H1 (cell line): ENCODE data around the gene GNG7. TPM values are rescaled to one million over a fixed set of nuclear protein-coding genes. Genes with fewer than 3 reads are reported as not detected.

Experiments
- CTCF ChIA-PET: fragments of 300-600 bp; sonication (Branson Sonifier 250); formaldehyde crosslinking; loops from one replicate; lab custom pipeline; 2021; ENCODE audit not compliant: partially characterized antibody; lab: Charles Lee
- POLR2A ChIA-PET: fragments of 300-600 bp; sonication (Branson Sonifier 250); formaldehyde crosslinking; loops from one replicate; lab custom pipeline; 2021; ENCODE audit warnings: inconsistent platforms; ENCODE audit not compliant: partially characterized antibody; lab: Charles Lee
- DNase-seq, 2 experiments: peaks; one replicate each; pipeline versions ENCODE4 v3.0.0 to v3.0.0-alpha.2; 2010 to 2022; ENCODE audit warnings: low spot score in 2 of 2, low read depth in 1 of 2, mixed read lengths in 1 of 2
- FAIRE-seq: peaks from 2 replicates; lab custom pipeline; 2011; peaks lifted over from hg19 to GRCh38; lab: Jason Lieb, UNC
- H2AFZ ChIP-seq: 2 replicates; pipeline ENCODE4 v1.8.1; 2012; ENCODE audit warnings: low read length, inconsistent platforms
- H2AK5ac ChIP-seq: 2 replicates; pipeline ENCODE4 v1.6.1; 2013; ENCODE audit warnings: low read depth, low read length
- H2BK120ac ChIP-seq: replicated peaks from 2 replicates; pipeline ENCODE3; 2013; ENCODE audit warnings: low read depth, low read length, inconsistent platforms
- H2BK12ac ChIP-seq: 2 replicates; pipeline ENCODE4 v1.6.1; 2013; ENCODE audit warnings: low read depth, low read length
- H2BK15ac ChIP-seq: 2 replicates; pipeline ENCODE4 v1.6.1; 2013; ENCODE audit warnings: low read length
- H2BK20ac ChIP-seq: 2 replicates; pipeline ENCODE4 v1.6.1; 2013; ENCODE audit warnings: low read length
- H2BK5ac ChIP-seq: 2 replicates; pipeline ENCODE4 v1.6.1; 2013; ENCODE audit warnings: low read depth, low read length
- H3K14ac ChIP-seq: 2 replicates; pipeline ENCODE4 v1.6.1; 2013; ENCODE audit warnings: inconsistent platforms; ENCODE audit not compliant: insufficient read length
- H3K18ac ChIP-seq: 2 replicates; pipeline ENCODE4 v1.6.1; 2013; ENCODE audit warnings: low read length; ENCODE audit errors: extremely low read depth
- H3K23ac ChIP-seq: 2 replicates; pipeline ENCODE4 v1.6.1; 2013; ENCODE audit warnings: inconsistent platforms; ENCODE audit not compliant: insufficient read length
- H3K23me2 ChIP-seq: 2 replicates; pipeline ENCODE4 v1.6.1; 2013; ENCODE audit warnings: low read depth, low read length
- H3K27ac ChIP-seq: 2 replicates; pipeline ENCODE4 v1.6.1; 2011; ENCODE audit warnings: low read depth, low read length, inconsistent platforms
- H3K27me3 ChIP-seq, 4 experiments: replicated peaks in 1 of 4; 1 replicate in 1 of 4; 2 replicates in 3 of 4; pipeline versions ENCODE4 v1.6.1 to v1.8.1; 2011 to 2013; ENCODE audit warnings: low read length in 3 of 4, mild to moderate bottlenecking in 3 of 4, inconsistent platforms in 2 of 4, mixed read lengths in 2 of 4, moderate library complexity in 1 of 4; ENCODE audit not compliant: control insufficient read depth in 3 of 4, insufficient read depth in 3 of 4; ENCODE audit errors: extremely low read depth in 1 of 4
- H3K36me3 ChIP-seq, 4 experiments: 2 replicates each; pipeline versions ENCODE4 v1.6.1 to v1.8.1; 2011 to 2013; ENCODE audit warnings: mild to moderate bottlenecking in 4 of 4, low read length in 3 of 4, moderate library complexity in 2 of 4, control low read depth in 1 of 4, inconsistent platforms in 1 of 4; ENCODE audit not compliant: insufficient read depth in 4 of 4, control insufficient read depth in 2 of 4
- H3K4ac ChIP-seq: replicated peaks from 2 replicates; pipeline ENCODE3; 2013; ENCODE audit warnings: low read length, low read depth, mixed read lengths, inconsistent platforms; ENCODE audit not compliant: insufficient read length
- H3K4me1 ChIP-seq, 4 experiments: replicated peaks in 1 of 4; 1 replicate in 1 of 4; 2 replicates in 3 of 4; pipeline versions ENCODE4 v1.6.1 to v1.8.1; 2011 to 2013; ENCODE audit warnings: low read length in 3 of 4, inconsistent platforms in 2 of 4, mixed read lengths in 1 of 4; ENCODE audit not compliant: insufficient read depth in 4 of 4, control insufficient read depth in 3 of 4
- H3K4me2 ChIP-seq, 2 experiments: 2 replicates each; pipeline versions ENCODE4 v1.6.1 to v1.8.1; 2011 to 2013; ENCODE audit warnings: low read depth in 2 of 2, low read length in 2 of 2, control low read depth in 1 of 2, inconsistent platforms in 1 of 2, mild to moderate bottlenecking in 1 of 2; ENCODE audit not compliant: insufficient read depth in 1 of 2
- H3K4me3 ChIP-seq, 4 experiments: fragments of 200-600, 300-600 bp in 1 of 4; sonication (generic), shearing (Covaris generic), sonication (Bioruptor Twin) in 1 of 4; 2 replicates each; pipeline versions ENCODE4 v1.5.1 to v1.8.1; 2011 to 2016; ENCODE audit warnings: low read length in 4 of 4, low read depth in 3 of 4, control low read depth in 2 of 4, inconsistent platforms in 2 of 4, mild to moderate bottlenecking in 2 of 4, mixed read lengths in 1 of 4, moderate library complexity in 1 of 4; ENCODE audit not compliant: insufficient read depth in 2 of 4; ENCODE audit errors: extremely low read depth in 1 of 4
- H3K56ac ChIP-seq: replicated peaks from 2 replicates; pipeline ENCODE3; 2013; ENCODE audit warnings: low read depth, mild to moderate bottlenecking, mixed read lengths, low read length, inconsistent platforms; ENCODE audit not compliant: insufficient read length
- H3K79me1 ChIP-seq: 2 replicates; pipeline ENCODE4 v1.6.1; 2013; ENCODE audit warnings: low read depth, low read length, control low read depth
- H3K79me2 ChIP-seq, 2 experiments: 2 replicates each; pipeline versions ENCODE4 v1.6.1 to v1.8.1; 2012 to 2013; ENCODE audit warnings: low read length in 2 of 2, mild to moderate bottlenecking in 2 of 2, inconsistent platforms in 1 of 2; ENCODE audit not compliant: insufficient read depth in 2 of 2, control insufficient read depth in 1 of 2
- H3K9ac ChIP-seq, 4 experiments: replicated peaks in 1 of 4; 1 replicate in 1 of 4; 2 replicates in 3 of 4; pipeline versions ENCODE4 v1.6.1 to v1.8.1; 2011 to 2013; ENCODE audit warnings: low read depth in 3 of 4, low read length in 3 of 4, control low read depth in 2 of 4, mild to moderate bottlenecking in 2 of 4, moderate library complexity in 2 of 4, inconsistent platforms in 1 of 4; ENCODE audit errors: extremely low read depth in 1 of 4
- H3K9me3 ChIP-seq, 2 experiments: 2 replicates each; pipeline versions ENCODE4 v1.6.1 to v1.8.1; 2012 to 2013; ENCODE audit warnings: mild to moderate bottlenecking in 2 of 2, moderate library complexity in 2 of 2, control low read depth in 1 of 2, inconsistent platforms in 1 of 2, low read depth in 1 of 2, low read length in 1 of 2, mixed read lengths in 1 of 2; ENCODE audit not compliant: insufficient read depth in 2 of 2
- H4K20me1 ChIP-seq, 2 experiments: replicated peaks in 1 of 2; 2 replicates each; pipeline versions ENCODE3 to v1.8.1; 2011 to 2013; ENCODE audit warnings: inconsistent platforms in 2 of 2, low read length in 2 of 2, mild to moderate bottlenecking in 1 of 2; ENCODE audit not compliant: insufficient read depth in 2 of 2, control insufficient read depth in 1 of 2
- H4K5ac ChIP-seq: 2 replicates; pipeline ENCODE4 v1.6.1; 2013; ENCODE audit warnings: low read length, low read depth, mixed read lengths, inconsistent platforms; ENCODE audit not compliant: insufficient read length
- H4K8ac ChIP-seq: 2 replicates; pipeline ENCODE4 v1.8.0; 2013; ENCODE audit warnings: mild to moderate bottlenecking, moderate library complexity, low read length, inconsistent platforms; ENCODE audit not compliant: insufficient read depth; ENCODE audit errors: extremely low read depth
- H4K91ac ChIP-seq: replicated peaks from 2 replicates; pipeline ENCODE3; 2013; ENCODE audit warnings: low read length, mixed read lengths, inconsistent platforms; ENCODE audit not compliant: insufficient read length
- HDAC2 ChIP-seq, 2 experiments: fragments of 300-600 bp in 1 of 2; sonication (generic) in 1 of 2; IDR thresholded peaks; 2 replicates each; pipeline ENCODE4 v1.6.1; 2011 to 2012; ENCODE audit warnings: low read depth in 2 of 2, low read length in 2 of 2, mild to moderate bottlenecking in 2 of 2, moderate library complexity in 2 of 2, borderline replicate concordance in 1 of 2, inconsistent platforms in 1 of 2
- KDM1A ChIP-seq: fragments of 200-600, 300-600 bp; sonication (generic); IDR thresholded peaks from 2 replicates; pipeline ENCODE4 v1.7.1; 2016; ENCODE audit warnings: mild to moderate bottlenecking, low read length, borderline replicate concordance
- WGBS, 2 experiments: shearing (Covaris generic) in 1 of 2; methylation state at CpG; one replicate each; pipeline versions ENCODE4 v1.1.6 to v1.1.7; 2013 to 2015; ENCODE audit warnings: low lambda C conversion rate in 2 of 2, mixed read lengths in 2 of 2, inconsistent platforms in 1 of 2, low coverage in 1 of 2, missing lambda C conversion rate in 1 of 2; ENCODE audit not compliant: insufficient replicate concordance in 2 of 2, insufficient coverage in 1 of 2, insufficient read length in 1 of 2; ENCODE audit errors: extremely low coverage in 1 of 2, missing lambda C conversion rate in 1 of 2; 5-methylcytosine and 5-hydroxymethylcytosine counted together
- polyA plus RNA-seq, 7 experiments: library from polyadenylated mRNA; depleted of rRNA in 3 of 7; stranded (reverse) in 5 of 7; unstranded in 2 of 7; fragments of >200 nt in 5 of 7; fragments of 200-250 nt in 2 of 7; gene quantifications; 1 replicate in 5 of 7; 2 replicates in 1 of 7; 4 replicates in 1 of 7; pipeline versions ENCODE4 v1.2.1 to v1.2.3, GENCODE V29; 2011 to 2013; ENCODE audit warnings: missing spikeins in 2 of 7, mixed read lengths in 2 of 7
- total RNA-seq: library from RNA; stranded (reverse); fragmentation: NEBNext Ultra II Directional; extraction: Animal tissue kit (Norgen Biotek cat#: 25700); gene quantifications from 2 replicates; pipeline ENCODE4 v1.2.1, GENCODE V29; 2021
- TF ChIP-seq, protein P1 (sequence below): IDR thresholded peaks from 2 replicates; pipeline ENCODE4 v1.6.1; 2012; ENCODE audit warnings: inconsistent platforms

GNG7 gene
- total and polyA plus RNA-seq, 2 of the 8 experiments (the other 6 are each of a cell fraction or from before 2014, with no cell fraction given), result 2.8 to 7.8 TPM

DNA sequence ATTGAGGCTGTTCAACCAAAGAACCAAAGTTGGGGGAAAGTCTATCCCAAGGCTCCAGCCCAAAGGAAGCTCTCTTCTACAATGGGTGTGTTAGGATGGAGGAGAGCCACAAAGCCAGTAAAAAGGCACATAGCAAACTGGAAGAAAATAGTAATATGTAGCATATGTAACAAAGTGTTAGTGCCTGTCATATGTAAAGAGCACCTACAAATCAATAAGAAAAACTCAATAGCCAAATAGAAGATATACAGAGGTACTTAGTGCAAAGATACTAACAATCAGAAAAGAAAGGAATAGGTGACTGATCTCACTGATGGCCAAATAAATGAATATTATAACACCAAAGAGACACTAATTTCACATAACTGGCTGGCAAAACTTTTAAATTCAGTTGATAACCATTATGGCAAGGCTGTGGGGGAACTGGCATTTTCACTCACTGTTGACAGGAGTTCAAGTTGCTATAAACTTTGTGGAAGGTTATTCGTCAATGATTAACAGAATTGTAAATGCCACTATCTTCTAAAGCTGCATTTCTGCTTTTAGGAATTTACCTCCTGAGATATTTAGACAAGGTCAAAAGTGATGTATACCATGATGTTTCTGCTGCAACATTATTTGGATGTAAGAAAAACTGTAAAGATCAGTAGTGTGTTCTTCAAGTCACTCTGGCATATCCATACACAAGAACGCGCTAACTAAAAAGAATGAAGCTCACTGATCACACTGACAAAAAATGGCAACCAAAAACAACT is 110.8 kb downstream of the GNG7 start:
- H4K20me1 ChIP-seq, result no peaks in the 10 kb centered on the region
- no peak overlapping the region for H2AFZ ChIP-seq
- no peak overlapping the region for H3K4me2 ChIP-seq
- H3K23me2 ChIP-seq, result peaks cover 7% of the 10 kb centered on the region; the same call in 1 of the 2 replicates
- H4K8ac ChIP-seq, result no peak overlapping the region
- no peak overlapping the region for H2BK12ac ChIP-seq
- no peaks in the 10 kb centered on the region for H3K79me1 ChIP-seq
- peak in 1 of 2 experiments; percentile 74; a peak in 1 of 4 replicates for TF ChIP-seq HDAC2 (IDR thresholded peaks at IDR 0.05; ENCODE audit: borderline replicate concordance in 1 of 2, low read depth in 2 of 2, low read length in 2 of 2)
- TF ChIP-seq, protein P1, sequence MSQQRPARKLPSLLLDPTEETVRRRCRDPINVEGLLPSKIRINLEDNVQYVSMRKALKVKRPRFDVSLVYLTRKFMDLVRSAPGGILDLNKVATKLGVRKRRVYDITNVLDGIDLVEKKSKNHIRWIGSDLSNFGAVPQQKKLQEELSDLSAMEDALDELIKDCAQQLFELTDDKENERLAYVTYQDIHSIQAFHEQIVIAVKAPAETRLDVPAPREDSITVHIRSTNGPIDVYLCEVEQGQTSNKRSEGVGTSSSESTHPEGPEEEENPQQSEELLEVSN, result no peak
- TF ChIP-seq KDM1A, result peak; percentile 92
- no peak overlapping the region for H3K9ac ChIP-seq
- H3K23ac ChIP-seq, result no peak overlapping the region
- no peak for FAIRE-seq
- H2BK5ac ChIP-seq, result no peak overlapping the region
- no peak overlapping the region for H3K14ac ChIP-seq
- no peak overlapping the region for H2AK5ac ChIP-seq
- H2BK120ac ChIP-seq, result no peak overlapping the region
- no peak overlapping the region for H3K18ac ChIP-seq
- POLR2A ChIA-PET, result interaction anchor here (0.5 to 1.3 kb wide), 2 partner anchors 16 to 116 kb away, joined by 3 to 5 read pairs; partner anchors contain the start of gene GADD45B
- no peak overlapping the region for H4K91ac ChIP-seq
- H3K9me3 ChIP-seq, result no peaks in the 10 kb centered on the region
- no peak overlapping the region for H4K5ac ChIP-seq
- H3K4me3 ChIP-seq, result no peak overlapping the region
- peaks cover 3 to 12% (median 7%) of the 10 kb centered on the region in 4 experiments for H3K4me1 ChIP-seq
- no peak overlapping the region for H3K4ac ChIP-seq
- H3K79me2 ChIP-seq, result no peaks in the 10 kb centered on the region
- CTCF ChIA-PET, result interaction anchor here (0.6 to 1.1 kb wide), 4 partner anchors 14 to 57 kb away, joined by 3 to 5 read pairs (median 4); no protein-coding TSS in a partner anchor
- peaks cover 0 to 3% (median 0%) of the 10 kb centered on the region in 4 experiments; a peak in 1 of 7 replicates for H3K27me3 ChIP-seq
- no peak overlapping the region for H3K27ac ChIP-seq
- 95% methylated on average over 3 of the region's 3 CpGs; no CpG with 5 or more reads in 1 of the 2 experiments for WGBS, 2 experiments
- H3K56ac ChIP-seq, result no peak overlapping the region
- no peak overlapping the region for H2BK15ac ChIP-seq
- no peaks in the 10 kb centered on the region for H3K36me3 ChIP-seq
- no peak for DNase-seq
- no peak overlapping the region for H2BK20ac ChIP-seq
